NB4 (cell line): ENCODE results near the gene EMP1.

Source experiments
- CTCF ChIP-seq: IDR thresholded peaks from one replicate; pipeline ENCODE4 v1.5.1; 2012; ENCODE audit warnings: low read depth, low read length
- MAX ChIP-seq: IDR thresholded peaks from 2 replicates; pipeline ENCODE4 v1.6.1; 2011; ENCODE audit warnings: low read depth, low read length
- POLR2A ChIP-seq: IDR thresholded peaks from 2 replicates; pipeline ENCODE4 v1.6.1; 2011; ENCODE audit warnings: mild to moderate bottlenecking; ENCODE audit not compliant: insufficient read length; ENCODE audit errors: extremely low read depth

GRCh38 chr12:13253966-13254760, 57.6 kb downstream of the EMP1 start:
- TF ChIP-seq POLR2A (no peak), CTCF (no peak), MAX (no peak)
